ENCODE data around the gene RALGAPB. TPM values are rescaled to one million over a fixed set of nuclear protein-coding genes. Genes with fewer than 3 reads are reported as not detected.
A peak's percentile ranks its signal among the peaks of the same experiment; 100 is the strongest.

Gene RALGAPB
- total and polyA plus RNA-seq, 2 of the 13 experiments (the other 11 are each of a cell fraction or from before 2014, with no cell fraction given), result 17.6 to 30.6 TPM

DNA sequence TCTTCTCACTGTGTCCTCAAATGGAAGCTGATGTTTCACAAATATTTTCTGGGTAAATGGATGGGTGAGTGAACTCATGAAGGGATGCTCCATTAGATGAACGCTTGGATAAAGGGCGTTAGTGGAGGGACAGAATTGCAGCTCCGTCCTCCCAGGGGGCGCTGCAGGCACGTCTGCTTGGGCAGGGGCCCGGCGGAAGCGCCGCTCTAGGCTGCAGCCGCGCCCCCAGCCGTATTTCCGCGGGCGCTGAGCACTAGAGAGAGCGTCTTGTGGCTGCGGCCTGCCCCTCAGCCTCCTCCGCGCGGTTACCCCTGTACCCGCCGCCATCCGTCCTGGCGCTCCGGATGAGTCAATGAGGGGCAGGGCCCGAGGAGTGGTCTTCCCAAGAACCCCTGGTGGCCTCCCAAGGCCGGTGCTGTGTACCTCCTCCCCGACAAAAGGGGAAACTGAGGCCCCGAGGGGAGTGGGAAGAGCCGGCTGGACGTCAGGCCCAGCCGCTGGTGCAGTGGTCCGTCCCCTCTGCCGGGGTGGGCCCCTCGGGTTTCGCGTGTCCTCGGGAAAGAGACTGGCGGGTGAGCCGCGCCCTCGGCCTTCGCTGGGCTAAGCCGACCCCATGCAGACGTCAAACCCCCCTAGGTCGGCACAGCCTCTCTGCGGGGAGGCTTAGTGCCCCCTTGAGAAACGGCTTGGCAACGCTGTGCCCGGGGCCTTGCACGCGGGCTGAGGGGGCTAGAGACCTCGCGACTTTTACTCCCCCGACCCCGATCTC is 26.0 kb upstream of the RALGAPB start (continued):
- no peak for TF ChIP-seq KIAA2018 (CRISPR knock-in tag; IDR thresholded peaks at IDR 0.05; ENCODE audit: borderline replicate concordance)
- peak; percentile 88; the same call in 1 of the 2 replicates for TF ChIP-seq RFXANK (CRISPR knock-in tag; IDR thresholded peaks at IDR 0.05)
- no peak; the same call in 1 of the 2 replicates for TF ChIP-seq ZNF570 (CRISPR knock-in tag; IDR thresholded peaks at IDR 0.05; ENCODE audit: borderline replicate concordance)
- peak; percentile 98 for TF ChIP-seq DNMT1 (CRISPR knock-in tag; IDR thresholded peaks at IDR 0.05)
- TF ChIP-seq AGO2 (optimal IDR thresholded peaks at IDR 0.05; ENCODE audit: low read depth, low read length), result peak; percentile 98
- TF ChIP-seq, protein P1, sequence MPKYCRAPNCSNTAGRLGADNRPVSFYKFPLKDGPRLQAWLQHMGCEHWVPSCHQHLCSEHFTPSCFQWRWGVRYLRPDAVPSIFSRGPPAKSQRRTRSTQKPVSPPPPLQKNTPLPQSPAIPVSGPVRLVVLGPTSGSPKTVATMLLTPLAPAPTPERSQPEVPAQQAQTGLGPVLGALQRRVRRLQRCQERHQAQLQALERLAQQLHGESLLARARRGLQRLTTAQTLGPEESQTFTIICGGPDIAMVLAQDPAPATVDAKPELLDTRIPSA (CRISPR knock-in tag; IDR thresholded peaks at IDR 0.05; ENCODE audit: borderline replicate concordance), result peak; percentile 86
- TF ChIP-seq FOXA1 (IDR thresholded peaks at IDR 0.05), result no peak
- peak; percentile 75 for TF ChIP-seq FOXA1 (CRISPR knock-in tag; IDR thresholded peaks at IDR 0.05)
- peak; percentile 99 for TF ChIP-seq ZNF567 (CRISPR knock-in tag; IDR thresholded peaks at IDR 0.05; ENCODE audit: borderline replicate concordance)
- peak; percentile 97; the same call in 1 of the 2 replicates for TF ChIP-seq ZNF615 (CRISPR knock-in tag; IDR thresholded peaks at IDR 0.05; ENCODE audit: borderline replicate concordance)
- TF ChIP-seq, protein P2, sequence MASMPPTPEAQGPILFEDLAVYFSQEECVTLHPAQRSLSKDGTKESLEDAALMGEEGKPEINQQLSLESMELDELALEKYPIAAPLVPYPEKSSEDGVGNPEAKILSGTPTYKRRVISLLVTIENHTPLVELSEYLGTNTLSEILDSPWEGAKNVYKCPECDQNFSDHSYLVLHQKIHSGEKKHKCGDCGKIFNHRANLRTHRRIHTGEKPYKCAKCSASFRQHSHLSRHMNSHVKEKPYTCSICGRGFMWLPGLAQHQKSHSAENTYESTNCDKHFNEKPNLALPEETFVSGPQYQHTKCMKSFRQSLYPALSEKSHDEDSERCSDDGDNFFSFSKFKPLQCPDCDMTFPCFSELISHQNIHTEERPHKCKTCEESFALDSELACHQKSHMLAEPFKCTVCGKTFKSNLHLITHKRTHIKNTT (CRISPR knock-in tag; IDR thresholded peaks at IDR 0.05), result peak; percentile 40; the same call in 1 of the 2 replicates
- TF ChIP-seq, protein P3, sequence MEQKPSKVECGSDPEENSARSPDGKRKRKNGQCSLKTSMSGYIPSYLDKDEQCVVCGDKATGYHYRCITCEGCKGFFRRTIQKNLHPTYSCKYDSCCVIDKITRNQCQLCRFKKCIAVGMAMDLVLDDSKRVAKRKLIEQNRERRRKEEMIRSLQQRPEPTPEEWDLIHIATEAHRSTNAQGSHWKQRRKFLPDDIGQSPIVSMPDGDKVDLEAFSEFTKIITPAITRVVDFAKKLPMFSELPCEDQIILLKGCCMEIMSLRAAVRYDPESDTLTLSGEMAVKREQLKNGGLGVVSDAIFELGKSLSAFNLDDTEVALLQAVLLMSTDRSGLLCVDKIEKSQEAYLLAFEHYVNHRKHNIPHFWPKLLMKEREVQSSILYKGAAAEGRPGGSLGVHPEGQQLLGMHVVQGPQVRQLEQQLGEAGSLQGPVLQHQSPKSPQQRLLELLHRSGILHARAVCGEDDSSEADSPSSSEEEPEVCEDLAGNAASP (CRISPR knock-in tag; IDR thresholded peaks at IDR 0.05; ENCODE audit: borderline replicate concordance), result peak; percentile 94
- TF ChIP-seq ZNF790 (CRISPR knock-in tag; IDR thresholded peaks at IDR 0.05; ENCODE audit: borderline replicate concordance), result peak; percentile 91; the same call in 1 of the 2 replicates
- peak; percentile 99 for TF ChIP-seq GZF1 (CRISPR knock-in tag; IDR thresholded peaks at IDR 0.05)
- TF ChIP-seq MBNL3 (CRISPR knock-in tag; conservative IDR thresholded peaks at IDR 0.05), result no peak
